HG03025 (cell line): ENCODE data around the gene ZNF862.
"Not testable (repeated sequence)": the region's sequence is repeated elsewhere in the genome, so short reads cannot be mapped to it uniquely, and the experiment has no call there.

ENCODE experiments used
- ATAC-seq: cut with Tn5 transposase; IDR thresholded peaks from one replicate; pipeline ENCODE4 v1.9.1; 2021; ENCODE audit warnings: mild to moderate bottlenecking, moderate library complexity; ENCODE audit not compliant: unreplicated experiment, low FRiP score

The ZNF862 gene

GRCh38 chr7:149823631-149824199 is 14.5 kb upstream of the ZNF862 start:
- ATAC-seq = no peak

GRCh38 chr7:149824301-149824741 is 13.9 kb upstream of the ZNF862 start:
- no peak for ATAC-seq

GRCh38 chr7:149824748-149825566 is 13.2 kb upstream of the ZNF862 start:
- no peak for ATAC-seq

- no peak for ATAC-seq
Measured at GRCh38 chr7:149825567-149826343, 12.4 kb upstream of the ZNF862 start.

- ATAC-seq = no peak
Measured at GRCh38 chr7:149826344-149827088, 11.7 kb upstream of the ZNF862 start.

GRCh38 chr7:149827089-149827981 is 10.8 kb upstream of the ZNF862 start:
- no peak for ATAC-seq

GRCh38 chr7:149828357-149829309 is 9.5 kb upstream of the ZNF862 start:
- no peak for ATAC-seq

- not testable (repeated sequence) for ATAC-seq
Measured at GRCh38 chr7:149830527-149830926, 7.6 kb upstream of the ZNF862 start.

GRCh38 chr7:149830997-149831740 is 7.0 kb upstream of the ZNF862 start:
- ATAC-seq = no peak

- no peak for ATAC-seq
Measured at GRCh38 chr7:149831741-149832219, 6.4 kb upstream of the ZNF862 start.

GRCh38 chr7:149832332-149833041 is 5.7 kb upstream of the ZNF862 start:
- ATAC-seq = no peak

- no peak for ATAC-seq
Measured at GRCh38 chr7:149833495-149834130, 4.6 kb upstream of the ZNF862 start.

- no peak for ATAC-seq
Measured at GRCh38 chr7:149834601-149835000, 3.6 kb upstream of the ZNF862 start.

GRCh38 chr7:149836434-149836833 is 1.7 kb upstream of the ZNF862 start:
- no peak for ATAC-seq

GRCh38 chr7:149837564-149838223 is 481 bp upstream of the ZNF862 start:
- ATAC-seq = no peak

- ATAC-seq = no peak
Measured at GRCh38 chr7:149838992-149839408, 825 bp downstream of the ZNF862 start.
